Transverse colon (tissue), 3 donors: ENCODE results near the gene CRAT.

Experiments used
- EP300 ChIP-seq: sonication (generic); formaldehyde crosslinking; IDR thresholded peaks from one replicate; pipeline ENCODE4 v1.6.1; 2017; ENCODE audit warnings: antibody characterized with exemption, low read depth
- POLR2A ChIP-seq: fragments of 450-650 bp; IDR thresholded peaks from one replicate; pipeline ENCODE4 v1.6.1; 2016; ENCODE audit warnings: antibody characterized with exemption, mild to moderate bottlenecking, moderate library complexity
- TF ChIP-seq, protein P1 (sequence below), 5 experiments: fragments of 200-600 bp in 3 of 5; fragments of 450-650 bp in 2 of 5; sonication (generic) in 3 of 5; IDR thresholded peaks; 1 replicate in 2 of 5; 2 replicates in 3 of 5; pipeline ENCODE4 v1.5.1; 2016 to 2017; ENCODE audit warnings: antibody characterized with exemption in 5 of 5, inconsistent platforms in 3 of 5, mild to moderate bottlenecking in 2 of 5, moderate library complexity in 1 of 5

DNA sequence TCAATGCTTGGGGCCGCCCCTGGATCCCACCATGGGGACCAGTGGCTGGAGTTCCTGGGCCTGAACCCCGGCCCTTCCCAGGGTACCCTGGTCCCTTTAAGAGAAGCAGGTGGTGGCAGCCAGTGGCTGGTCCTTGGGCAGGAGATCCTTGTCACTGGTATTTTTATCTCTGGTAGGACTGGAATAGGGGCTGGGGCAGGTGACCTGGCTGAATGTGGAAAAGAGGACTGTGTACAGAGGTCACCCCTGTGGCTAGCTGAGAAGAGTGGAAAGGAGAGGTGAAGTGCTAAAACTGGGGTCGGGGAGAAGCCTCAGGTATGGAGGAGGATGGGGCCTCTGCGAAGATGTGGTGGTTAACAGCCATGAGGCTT lies 7.0 kb downstream of the CRAT start:
- TF ChIP-seq, protein P1, sequence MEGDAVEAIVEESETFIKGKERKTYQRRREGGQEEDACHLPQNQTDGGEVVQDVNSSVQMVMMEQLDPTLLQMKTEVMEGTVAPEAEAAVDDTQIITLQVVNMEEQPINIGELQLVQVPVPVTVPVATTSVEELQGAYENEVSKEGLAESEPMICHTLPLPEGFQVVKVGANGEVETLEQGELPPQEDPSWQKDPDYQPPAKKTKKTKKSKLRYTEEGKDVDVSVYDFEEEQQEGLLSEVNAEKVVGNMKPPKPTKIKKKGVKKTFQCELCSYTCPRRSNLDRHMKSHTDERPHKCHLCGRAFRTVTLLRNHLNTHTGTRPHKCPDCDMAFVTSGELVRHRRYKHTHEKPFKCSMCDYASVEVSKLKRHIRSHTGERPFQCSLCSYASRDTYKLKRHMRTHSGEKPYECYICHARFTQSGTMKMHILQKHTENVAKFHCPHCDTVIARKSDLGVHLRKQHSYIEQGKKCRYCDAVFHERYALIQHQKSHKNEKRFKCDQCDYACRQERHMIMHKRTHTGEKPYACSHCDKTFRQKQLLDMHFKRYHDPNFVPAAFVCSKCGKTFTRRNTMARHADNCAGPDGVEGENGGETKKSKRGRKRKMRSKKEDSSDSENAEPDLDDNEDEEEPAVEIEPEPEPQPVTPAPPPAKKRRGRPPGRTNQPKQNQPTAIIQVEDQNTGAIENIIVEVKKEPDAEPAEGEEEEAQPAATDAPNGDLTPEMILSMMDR (IDR thresholded peaks at IDR 0.05): no peak
- TF ChIP-seq POLR2A: no peak
- TF ChIP-seq EP300: no peak
